ENCODE data around the gene DLG4.
"Not testable (repeated sequence)": the region's sequence is repeated elsewhere in the genome, so short reads cannot be mapped to it uniquely, and the experiment has no call there.

DLG4 gene

DNA sequence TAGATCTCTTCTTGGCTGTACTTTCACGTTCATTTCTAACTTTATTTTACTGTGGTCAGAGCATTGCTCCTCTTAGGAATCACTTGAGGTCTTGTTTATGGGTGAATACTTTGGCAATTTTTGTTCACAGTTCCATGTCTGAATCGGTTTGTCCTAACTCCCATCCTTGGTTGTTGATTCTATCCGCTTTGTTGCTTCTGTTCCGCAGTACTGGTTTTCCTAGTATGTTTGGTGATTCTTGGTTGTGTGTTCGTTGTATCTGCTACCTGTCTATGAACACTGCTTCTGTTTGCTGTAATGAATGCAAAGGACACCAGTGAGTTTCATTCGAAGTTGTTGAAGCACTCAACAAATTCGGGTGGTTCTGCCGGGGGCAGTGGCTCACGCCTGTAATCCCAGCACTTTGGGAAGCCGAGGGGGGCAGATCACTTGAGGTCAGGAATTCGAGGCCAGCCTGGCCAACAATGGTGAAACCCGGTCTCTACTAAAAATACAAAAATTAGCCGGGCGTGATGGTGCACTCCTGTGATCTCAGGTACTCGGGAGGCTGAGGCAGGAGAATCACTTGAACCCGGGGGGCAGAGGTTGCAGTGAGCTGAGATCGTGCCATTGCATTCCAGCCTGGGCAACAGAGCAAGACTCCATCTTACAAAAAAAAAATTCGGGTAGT is 47.0 kb downstream of the DLG4 start:
- not testable (repeated sequence) for H3K9ac ChIP-seq (ENCODE audit: low read length); H3K4me1 ChIP-seq (ENCODE audit: control insufficient read depth, insufficient read depth, low read length)
- H3K27me3 ChIP-seq (ENCODE audit: control insufficient read depth, insufficient read depth, low read length), result peaks cover 32% of the 10 kb centered on the region

GRCh38 chr17:7169565-7169908 is 50.1 kb downstream of the DLG4 start:
- not testable (repeated sequence) for H3K4me3 ChIP-seq (ENCODE audit: low read depth, low read length); H3K36me3 ChIP-seq (ENCODE audit: control insufficient read depth, insufficient read depth, low read length); H3K27ac ChIP-seq (ENCODE audit: low read depth, low read length); H3K4me1 ChIP-seq (ENCODE audit: control insufficient read depth, insufficient read depth, low read length); H3K9ac ChIP-seq (ENCODE audit: low read length)
- peaks cover 10% of the 10 kb centered on the region for H3K27me3 ChIP-seq (ENCODE audit: control insufficient read depth, insufficient read depth, low read length)
- H3K9me3 ChIP-seq (ENCODE audit: control insufficient read depth, insufficient read depth, low read depth, low read length), result peaks cover 12% of the 10 kb centered on the region

More for the DNA sequence above, 47.0 kb downstream of the DLG4 start:
- H3K36me3 ChIP-seq (ENCODE audit: control insufficient read depth, insufficient read depth, low read length); H3K27ac ChIP-seq (ENCODE audit: low read depth, low read length); H3K4me3 ChIP-seq (ENCODE audit: low read depth, low read length): not testable (repeated sequence)
- peaks cover 12% of the 10 kb centered on the region for H3K9me3 ChIP-seq (ENCODE audit: control insufficient read depth, insufficient read depth, low read depth, low read length)

- H3K9me3 ChIP-seq (ENCODE audit: control insufficient read depth, insufficient read depth, low read depth, low read length), result peaks cover 12% of the 10 kb centered on the region
- not testable (repeated sequence) for H3K4me3 ChIP-seq (ENCODE audit: low read depth, low read length); H3K27ac ChIP-seq (ENCODE audit: low read depth, low read length); H3K4me1 ChIP-seq (ENCODE audit: control insufficient read depth, insufficient read depth, low read length); H3K9ac ChIP-seq (ENCODE audit: low read length); H3K36me3 ChIP-seq (ENCODE audit: control insufficient read depth, insufficient read depth, low read length); H3K27me3 ChIP-seq (ENCODE audit: control insufficient read depth, insufficient read depth, low read length)
Measured at GRCh38 chr17:7168841-7169564, 50.6 kb downstream of the DLG4 start.

DNA sequence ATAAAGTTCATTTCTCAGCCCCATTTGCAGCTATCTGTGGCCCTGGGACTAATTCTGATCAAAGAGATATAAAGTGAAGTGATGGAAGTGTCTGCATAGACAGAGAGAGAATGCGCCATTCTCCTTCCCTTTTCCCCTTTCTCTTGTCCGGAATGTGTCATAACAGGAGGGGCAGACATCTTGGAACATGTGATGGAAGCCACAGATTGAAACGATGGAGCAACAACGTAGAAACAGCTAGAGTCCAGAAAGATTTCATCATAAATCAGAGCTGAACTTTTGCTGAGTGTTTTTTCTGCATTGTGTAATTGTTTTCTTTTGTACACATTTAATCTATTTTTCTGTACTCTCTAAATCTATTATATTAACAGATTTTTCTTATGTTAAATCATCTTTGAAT is 51.8 kb downstream of the DLG4 start:
- no peak overlapping the region for H3K9ac ChIP-seq (ENCODE audit: low read length)
- H3K27ac ChIP-seq (ENCODE audit: low read depth, low read length), result no peak overlapping the region

DNA sequence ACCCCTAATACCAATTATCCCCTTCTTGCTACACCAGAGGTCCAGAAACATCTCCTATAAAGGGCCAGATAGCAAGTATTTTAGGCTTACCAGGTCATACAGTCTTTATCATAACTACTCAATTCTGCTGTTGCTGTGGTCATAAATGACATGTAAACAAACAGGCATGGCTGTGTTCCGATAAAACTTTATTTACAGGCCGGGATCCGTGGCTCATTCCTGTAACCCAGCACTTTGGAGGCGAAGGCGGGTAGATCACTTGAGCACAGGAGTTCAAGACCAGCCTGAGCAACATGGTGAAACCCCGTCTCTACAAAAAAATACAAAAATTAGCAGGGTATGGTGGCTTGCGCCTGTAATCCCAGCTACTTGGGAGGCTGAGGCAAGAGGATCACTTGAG is 52.8 kb downstream of the DLG4 start:
- H3K36me3 ChIP-seq (ENCODE audit: control insufficient read depth, insufficient read depth, low read length), result no peaks in the 10 kb centered on the region
- peaks cover 12% of the 10 kb centered on the region for H3K9me3 ChIP-seq (ENCODE audit: control insufficient read depth, insufficient read depth, low read depth, low read length)
- no peak overlapping the region for H3K9ac ChIP-seq (ENCODE audit: low read length)
- no peaks in the 10 kb centered on the region for H3K27me3 ChIP-seq (ENCODE audit: control insufficient read depth, insufficient read depth, low read length)
- no peak overlapping the region for H3K4me3 ChIP-seq (ENCODE audit: low read depth, low read length)
- H3K4me1 ChIP-seq (ENCODE audit: control insufficient read depth, insufficient read depth, low read length), result no peaks in the 10 kb centered on the region
- H3K27ac ChIP-seq (ENCODE audit: low read depth, low read length), result no peak overlapping the region

More for the DNA sequence above, 51.8 kb downstream of the DLG4 start:
- Histone ChIP-seq H3K4me3 (ENCODE audit: low read depth, low read length) (no peak overlapping the region), H3K36me3 (ENCODE audit: control insufficient read depth, insufficient read depth, low read length) (no peaks in the 10 kb centered on the region), H3K27me3 (ENCODE audit: control insufficient read depth, insufficient read depth, low read length) (no peaks in the 10 kb centered on the region), H3K9me3 (ENCODE audit: control insufficient read depth, insufficient read depth, low read depth, low read length) (peaks cover 12% of the 10 kb centered on the region), H3K4me1 (ENCODE audit: control insufficient read depth, insufficient read depth, low read length) (no peaks in the 10 kb centered on the region)

DNA sequence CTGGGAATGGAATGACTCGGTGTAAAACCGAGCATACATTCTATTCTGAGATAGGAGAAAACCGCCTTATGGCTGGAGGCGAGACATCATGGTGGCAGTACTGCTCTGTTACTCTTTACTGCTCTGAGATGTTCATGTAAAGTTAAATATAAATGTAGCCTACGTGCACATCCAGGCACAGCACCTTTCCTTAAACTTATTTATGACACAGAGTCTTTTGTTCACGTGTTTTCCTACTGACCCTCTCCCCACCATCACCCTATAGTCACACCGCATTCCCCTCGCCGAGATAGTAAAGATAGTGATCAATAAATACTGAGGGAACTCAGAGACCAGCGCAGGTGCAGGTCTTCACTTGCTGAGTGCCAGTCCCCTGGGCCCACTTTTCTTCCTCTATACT is 60.1 kb downstream of the DLG4 start:
- H3K4me3 ChIP-seq (ENCODE audit: low read depth, low read length); H3K9me3 ChIP-seq (ENCODE audit: control insufficient read depth, insufficient read depth, low read depth, low read length); H3K4me1 ChIP-seq (ENCODE audit: control insufficient read depth, insufficient read depth, low read length); H3K27ac ChIP-seq (ENCODE audit: low read depth, low read length); H3K36me3 ChIP-seq (ENCODE audit: control insufficient read depth, insufficient read depth, low read length); H3K27me3 ChIP-seq (ENCODE audit: control insufficient read depth, insufficient read depth, low read length); H3K9ac ChIP-seq (ENCODE audit: low read length): not testable (repeated sequence)

DNA sequence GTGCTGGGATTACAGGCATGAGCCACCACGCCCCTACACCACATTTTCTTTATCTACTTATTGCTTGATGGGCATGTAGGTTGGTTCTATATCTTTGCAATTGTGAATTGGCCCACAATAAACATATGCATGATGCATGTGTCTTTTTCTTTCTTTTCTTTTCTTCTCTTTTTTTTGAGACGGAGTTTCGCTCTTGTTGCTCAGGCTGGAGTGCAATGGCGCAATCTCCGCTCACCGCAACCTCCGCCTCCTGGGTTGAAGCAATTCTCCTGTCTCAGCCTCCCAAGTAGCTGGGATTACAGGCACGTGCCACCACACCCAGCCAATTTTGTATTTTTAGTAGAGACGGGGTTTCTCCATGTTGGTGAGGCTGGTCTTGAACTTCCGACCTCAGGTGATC is 61.2 kb downstream of the DLG4 start:
- not testable (repeated sequence) for H3K9me3 ChIP-seq (ENCODE audit: control insufficient read depth, insufficient read depth, low read depth, low read length); H3K9ac ChIP-seq (ENCODE audit: low read length); H3K27me3 ChIP-seq (ENCODE audit: control insufficient read depth, insufficient read depth, low read length); H3K27ac ChIP-seq (ENCODE audit: low read depth, low read length); H3K4me3 ChIP-seq (ENCODE audit: low read depth, low read length); H3K36me3 ChIP-seq (ENCODE audit: control insufficient read depth, insufficient read depth, low read length); H3K4me1 ChIP-seq (ENCODE audit: control insufficient read depth, insufficient read depth, low read length)

- Histone ChIP-seq H3K9me3 (ENCODE audit: control insufficient read depth, insufficient read depth, low read depth, low read length) (no peaks in the 10 kb centered on the region), H3K36me3 (ENCODE audit: control insufficient read depth, insufficient read depth, low read length) (no peaks in the 10 kb centered on the region), H3K4me3 (ENCODE audit: low read depth, low read length) (no peak overlapping the region), H3K27me3 (ENCODE audit: control insufficient read depth, insufficient read depth, low read length) (no peaks in the 10 kb centered on the region), H3K4me1 (ENCODE audit: control insufficient read depth, insufficient read depth, low read length) (no peaks in the 10 kb centered on the region), H3K27ac (ENCODE audit: low read depth, low read length) (no peak overlapping the region), H3K9ac (ENCODE audit: low read length) (no peak overlapping the region)
Measured at GRCh38 chr17:7156342-7156940, 63.2 kb downstream of the DLG4 start.

GRCh38 chr17:7147772-7148171 is 71.9 kb downstream of the DLG4 start:
- peaks cover 9% of the 10 kb centered on the region for H3K4me1 ChIP-seq (ENCODE audit: control insufficient read depth, insufficient read depth, low read length)
- no peaks in the 10 kb centered on the region for H3K9me3 ChIP-seq (ENCODE audit: control insufficient read depth, insufficient read depth, low read depth, low read length)
- no peaks in the 10 kb centered on the region for H3K27me3 ChIP-seq (ENCODE audit: control insufficient read depth, insufficient read depth, low read length)
- no peak overlapping the region for H3K4me3 ChIP-seq (ENCODE audit: low read depth, low read length)
- no peak overlapping the region for H3K9ac ChIP-seq (ENCODE audit: low read length)
- no peak overlapping the region for H3K27ac ChIP-seq (ENCODE audit: low read depth, low read length)
- no peaks in the 10 kb centered on the region for H3K36me3 ChIP-seq (ENCODE audit: control insufficient read depth, insufficient read depth, low read length)

DNA sequence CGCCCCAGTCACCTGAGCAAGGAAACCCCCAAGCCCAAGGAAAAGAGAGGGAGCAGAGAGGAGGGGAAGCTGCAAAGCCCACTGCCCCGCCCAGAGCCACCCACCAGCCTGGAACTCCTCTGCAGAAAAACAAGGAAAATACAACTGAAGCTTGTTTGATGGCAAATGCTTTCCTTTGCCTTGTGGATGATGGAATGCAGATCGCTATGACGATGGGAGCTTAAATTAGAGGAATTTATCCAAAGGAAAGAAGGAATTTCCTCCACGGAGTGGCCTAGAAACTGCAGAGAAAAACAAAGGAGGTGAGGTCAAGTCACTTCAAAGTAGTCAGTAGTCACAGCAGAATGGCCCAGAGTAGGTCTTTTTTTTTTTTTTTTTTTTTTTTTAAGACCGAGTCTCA is 73.5 kb downstream of the DLG4 start:
- Histone ChIP-seq H3K4me1 (ENCODE audit: control insufficient read depth, insufficient read depth, low read length) (peaks cover 12% of the 10 kb centered on the region), H3K4me3 (ENCODE audit: low read depth, low read length) (no peak overlapping the region), H3K9ac (ENCODE audit: low read length) (no peak overlapping the region), H3K9me3 (ENCODE audit: control insufficient read depth, insufficient read depth, low read depth, low read length) (no peaks in the 10 kb centered on the region), H3K27me3 (ENCODE audit: control insufficient read depth, insufficient read depth, low read length) (no peaks in the 10 kb centered on the region; the same call in 1 of the 2 replicates), H3K27ac (ENCODE audit: low read depth, low read length) (no peak overlapping the region), H3K36me3 (ENCODE audit: control insufficient read depth, insufficient read depth, low read length) (no peaks in the 10 kb centered on the region)

- 0 out of 2 replicates have a peak, but pooled peaks cover 2% of the 10 kb centered on the region for H3K9me3 ChIP-seq (ENCODE audit: control insufficient read depth, insufficient read depth, low read depth, low read length)
- H3K9ac ChIP-seq (ENCODE audit: low read length), result no peak overlapping the region
- no peak overlapping the region for H3K4me3 ChIP-seq (ENCODE audit: low read depth, low read length)
- no peaks in the 10 kb centered on the region for H3K36me3 ChIP-seq (ENCODE audit: control insufficient read depth, insufficient read depth, low read length)
- H3K27me3 ChIP-seq (ENCODE audit: control insufficient read depth, insufficient read depth, low read length), result peaks cover 5% of the 10 kb centered on the region; the same call in 1 of the 2 replicates
- H3K27ac ChIP-seq (ENCODE audit: low read depth, low read length), result no peak overlapping the region
- H3K4me1 ChIP-seq (ENCODE audit: control insufficient read depth, insufficient read depth, low read length), result peaks cover 26% of the 10 kb centered on the region
Measured at GRCh38 chr17:7144213-7144612, 75.4 kb downstream of the DLG4 start.
